Heart left ventricle (tissue), 13 donors: ENCODE data around the gene CYSLTR1.

Experiments
- CTCF ChIP-seq, 12 donors: fragments of 200-600 bp; sonication (generic) in 4 of 12; IDR thresholded peaks; one replicate each; pipeline versions ENCODE4 v1.5.0 to v1.8.0; 2018 to 2022; ENCODE audit warnings: antibody characterized with exemption in 12 of 12, mild to moderate bottlenecking in 5 of 12
- POLR2A ChIP-seq, 2 donors: fragments of 450-650 bp; IDR thresholded peaks; one replicate each; pipeline ENCODE4 v1.6.1; 2017; ENCODE audit warnings: antibody characterized with exemption in 2 of 2, mild to moderate bottlenecking in 2 of 2, moderate library complexity in 2 of 2
- donor health status: ischemic (EF 13 %, LVEDD 7.1; RV severe dilation, severe dysfunction).
- donor health status: DM: no; HTN: yes; CAD: no.
- donor health status: DM: no; HTN: no; CAD: no.
- donor health status: ischemic (EF 25% LVEDD 6.9; RV normal size, moderate dysfunction).
- donor health status: ischemic (EF 25% LVEDD 5.7; RV mildly dilated, moderate dysfunction).
- donor health status: ischemic (EF 35%, LVEDD 5.7; RV mildly dilated, moderate dysfunction).
- donor health status: nonischemic (EF 11% LVEDD 7.7; RV severe dilation, severe dysfunction).
- donor health status: DM: yes; HTN: yes; CAD: no.
- donor health status: PGD.
- donor health status: ischemic (EF 29% LVEDD 5.4; RV normal size, mild dysfunction).
- donor health status: nonischemic (EF 23%, LVEDD 6.1; RV moderate dilation, normal function).

- no peak for TF ChIP-seq CTCF (IDR thresholded peaks at IDR 0.05)
- TF ChIP-seq POLR2A (IDR thresholded peaks at IDR 0.05), result no peak
Observed at GRCh38 chrX:78366576-78366975, 39.2 kb upstream of the CYSLTR1 start.
